ENCODE data around the gene ABCC3. TPM values are rescaled to one million over a fixed set of nuclear protein-coding genes. Genes with fewer than 3 reads are reported as not detected.

Gene ABCC3
- total RNA-seq, 1 experiment from 2014 or later, result 293 TPM

GRCh38 chr17:50631195-50631907 is 3.3 kb upstream of the ABCC3 start:
- ChIA-PET CTCF (interaction anchor here (0.5 to 10.0 kb wide), 25 partner anchors 10 to 285 kb away, joined by 3 to 248 read pairs (median 4); partner anchors contain the start of gene SPATA20), POLR2A (interaction anchor here (0.6 to 2.3 kb wide), 6 partner anchors 8 to 144 kb away, joined by 3 to 11 read pairs (median 6); partner anchors contain the start of gene ANKRD40)
- H3K9me3 Mint-ChIP-seq (ENCODE audit: unreplicated experiment), result no peaks in the 10 kb centered on the region
- no peak for DNase-seq (ENCODE audit: unreplicated experiment)
- no TSS peak for BruUV-seq (replicated peaks)
- no peak for TF ChIP-seq CTCF (IDR thresholded peaks at IDR 0.05; ENCODE audit: unreplicated experiment)
- peaks cover 6% of the 10 kb centered on the region for H3K36me3 Mint-ChIP-seq (ENCODE audit: insufficient read depth, unreplicated experiment)
- no peak overlapping the region for H3K27ac Mint-ChIP-seq (ENCODE audit: low read depth, unreplicated experiment)
- H3K4me3 Mint-ChIP-seq (ENCODE audit: unreplicated experiment), result no peak overlapping the region
- no peaks in the 10 kb centered on the region for H3K27me3 Mint-ChIP-seq (ENCODE audit: insufficient read depth, unreplicated experiment)
- peaks cover 25% of the 10 kb centered on the region for H3K4me1 Mint-ChIP-seq (ENCODE audit: insufficient read depth, unreplicated experiment)
- intact Hi-C loops (cut with micrococcal nuclease), result no loop called here

GRCh38 chr17:50631908-50632571 is 2.6 kb upstream of the ABCC3 start:
- Mint-ChIP-seq H3K27me3 (ENCODE audit: insufficient read depth, unreplicated experiment) (no peaks in the 10 kb centered on the region), H3K4me1 (ENCODE audit: insufficient read depth, unreplicated experiment) (peaks cover 29% of the 10 kb centered on the region), H3K9me3 (ENCODE audit: unreplicated experiment) (no peaks in the 10 kb centered on the region), H3K36me3 (ENCODE audit: insufficient read depth, unreplicated experiment) (peaks cover 12% of the 10 kb centered on the region), H3K27ac (ENCODE audit: low read depth, unreplicated experiment) (no peak overlapping the region), H3K4me3 (ENCODE audit: unreplicated experiment) (no peak overlapping the region)
- TF ChIP-seq CTCF (IDR thresholded peaks at IDR 0.05; ENCODE audit: unreplicated experiment), result no peak
- no peak for DNase-seq (ENCODE audit: unreplicated experiment)
- intact Hi-C loops (cut with micrococcal nuclease), result no loop called here
- ChIA-PET POLR2A (interaction anchor here (0.6 to 2.3 kb wide), 6 partner anchors 29 to 145 kb away, joined by 3 to 11 read pairs (median 6); partner anchors contain the start of gene ANKRD40), CTCF (interaction anchor here (0.5 to 10.0 kb wide), 16 partner anchors 9 to 149 kb away, joined by 3 to 248 read pairs (median 12); partner anchors contain the start of gene SPATA20)
- no TSS peak for BruUV-seq (replicated peaks)

- TF ChIP-seq CTCF (IDR thresholded peaks at IDR 0.05; ENCODE audit: unreplicated experiment), result no peak
- Mint-ChIP-seq H3K9me3 (ENCODE audit: unreplicated experiment) (no peaks in the 10 kb centered on the region), H3K4me3 (ENCODE audit: unreplicated experiment) (no peak overlapping the region), H3K27ac (ENCODE audit: low read depth, unreplicated experiment) (no peak overlapping the region), H3K27me3 (ENCODE audit: insufficient read depth, unreplicated experiment) (no peaks in the 10 kb centered on the region), H3K4me1 (ENCODE audit: insufficient read depth, unreplicated experiment) (peaks cover 35% of the 10 kb centered on the region), H3K36me3 (ENCODE audit: insufficient read depth, unreplicated experiment) (peaks cover 12% of the 10 kb centered on the region)
- DNase-seq (ENCODE audit: unreplicated experiment), result no peak
- BruUV-seq (replicated peaks), result no TSS peak
- ChIA-PET POLR2A (interaction anchor here (1.2 kb wide), 1 partner anchor 60 kb away, joined by 3 read pairs; no protein-coding TSS in a partner anchor), CTCF (interaction anchor here (0.7 to 10.0 kb wide), 6 partner anchors 14 to 149 kb away, joined by 3 to 248 read pairs (median 4); no protein-coding TSS in a partner anchor)
- intact Hi-C loops (cut with micrococcal nuclease), result no loop called here
Observed at GRCh38 chr17:50632637-50633036, 2.0 kb upstream of the ABCC3 start.

- no TSS peak for BruUV-seq (replicated peaks)
- ChIA-PET CTCF (interaction anchor here (0.7 to 10.0 kb wide), 3 partner anchors 37 to 63 kb away, joined by 3 to 248 read pairs (median 118); no protein-coding TSS in a partner anchor), POLR2A (interaction anchor here (0.9 kb wide), 1 partner anchor 58 kb away, joined by 4 read pairs; no protein-coding TSS in a partner anchor)
- H3K36me3 Mint-ChIP-seq (ENCODE audit: insufficient read depth, unreplicated experiment), result peaks cover 12% of the 10 kb centered on the region
- peak overlapping the region; percentile 68 for H3K27ac Mint-ChIP-seq (ENCODE audit: low read depth, unreplicated experiment)
- intact Hi-C loops (cut with micrococcal nuclease), result no loop called here
- H3K9me3 Mint-ChIP-seq (ENCODE audit: unreplicated experiment), result no peaks in the 10 kb centered on the region
- H3K27me3 Mint-ChIP-seq (ENCODE audit: insufficient read depth, unreplicated experiment), result no peaks in the 10 kb centered on the region
- no peak for DNase-seq (ENCODE audit: unreplicated experiment)
- H3K4me3 Mint-ChIP-seq (ENCODE audit: unreplicated experiment), result peak overlapping the region; percentile 71
- H3K4me1 Mint-ChIP-seq (ENCODE audit: insufficient read depth, unreplicated experiment), result peaks cover 45% of the 10 kb centered on the region
- TF ChIP-seq CTCF (IDR thresholded peaks at IDR 0.05; ENCODE audit: unreplicated experiment), result no peak
Observed at GRCh38 chr17:50633683-50634082, 998 bp upstream of the ABCC3 start.

Data from MCF 10A (cell line).